Ovary (tissue), 9 donors: Measurements from ENCODE around the gene EPDR1. TPM values are rescaled to one million over a fixed set of nuclear protein-coding genes. Genes with fewer than 3 reads are reported as not detected.

Experiments used
- DNase-seq, 5 donors: peaks; one replicate each; pipeline ENCODE4 v3.0.0-alpha.2; 2019 to 2020
- H3K27ac ChIP-seq, 2 donors: fragments of 200-600 bp; one replicate each; pipeline versions ENCODE4 v1.5.1 to v1.8.0; 2019 to 2022
- H3K27me3 ChIP-seq: fragments of 200-600 bp; one replicate; pipeline ENCODE4 v1.8.0; 2022
- H3K36me3 ChIP-seq: fragments of 200-600 bp; sonication (generic); one replicate; pipeline ENCODE4 v1.5.1; 2019
- H3K4me1 ChIP-seq: one replicate; pipeline ENCODE4 v1.8.1; 2013; ENCODE audit warnings: mild to moderate bottlenecking, moderate library complexity; ENCODE audit not compliant: insufficient read depth
- H3K4me3 ChIP-seq: fragments of 200-600 bp; sonication (generic); one replicate; pipeline ENCODE4 v1.5.1; 2017
- H3K9me3 ChIP-seq, 2 donors: fragments of 200-600 bp in 1 of 2; sonication (generic) in 1 of 2; one replicate each; pipeline versions ENCODE4 v1.5.1 to v1.8.1; 2013 to 2019; ENCODE audit warnings: mild to moderate bottlenecking in 1 of 2, moderate library complexity in 1 of 2
- CTCF ChIP-seq, 3 donors: fragments of 450-650 bp in 2 of 3; fragments of 200-600 bp in 1 of 3; IDR thresholded peaks; one replicate each; pipeline versions ENCODE4 v1.5.1 to v1.8.0; 2016 to 2022; ENCODE audit warnings: antibody characterized with exemption in 3 of 3, mild to moderate bottlenecking in 1 of 3
- EP300 ChIP-seq: sonication (generic); formaldehyde crosslinking; IDR thresholded peaks from one replicate; pipeline ENCODE4 v1.6.1; 2017; ENCODE audit warnings: antibody characterized with exemption
- POLR2A ChIP-seq: fragments of 450-650 bp; IDR thresholded peaks from one replicate; pipeline ENCODE4 v1.6.1; 2017; ENCODE audit warnings: antibody characterized with exemption, mild to moderate bottlenecking, moderate library complexity
- WGBS, 3 donors: extraction: QIAGEN DNeasy Blood & Tissue Kit in 1 of 3; methylation state at CpG; one replicate each; pipeline versions ENCODE4 v1.1.5 to v1.1.7; 2013 to 2017; 5-methylcytosine and 5-hydroxymethylcytosine counted together
- intact Hi-C, 4 donors: fragments of 100-400 bp; cut with DNase I; formaldehyde crosslinking; loops; one replicate each; pipeline versions ENCODE4 v1.11.0 to v1.15.1; 2022 to 2023
- polyA plus RNA-seq, 2 donors: library from polyadenylated mRNA; stranded (reverse); fragments of 200-250 nt in 1 of 2; fragments of 350-450 nt in 1 of 2; fragmentation: Illumina TruSeq in 1 of 2; extraction: RNeasy Lipid Tissue Mini Kit (QIAGEN cat#74804) in 1 of 2; gene quantifications; one replicate each; pipeline ENCODE4 v1.2.3, GENCODE V29; 2013 to 2014
- total RNA-seq, 7 donors: library from RNA; depleted of rRNA in 2 of 7; stranded (reverse); fragments of >200 nt in 2 of 7; fragmentation: NEBNext Ultra II Directional in 3 of 7; extraction: Animal tissue kit (Norgen Biotek cat#: 25700) in 3 of 7; gene quantifications; one replicate each; pipeline versions ENCODE4 v1.1.0 to v1.2.4, GENCODE V29; 2016 to 2023
- donor health status: DM: no; HTN: no; CAD: no; lungs with moderate emphysema.
- donor health status: DM: no; HTN: no; CAD: no.
- donor health status: Bipolar disorder and iron deficiency.
- donor health status: DM: yes; HTN: yes; CAD: no.
- donor health status: DM: no; HTN: no; CAD: no.
- donor health status: DM: yes; HTN: yes; CAD: no.

The EPDR1 gene
- total and polyA plus RNA-seq, 9 donors, result 20.6 to 73.7 (median 35.7) TPM

- H3K27ac ChIP-seq, result no peak overlapping the region
- H3K36me3 ChIP-seq, result no peaks in the 10 kb centered on the region
- H3K4me3 ChIP-seq, result no peak overlapping the region
- intact Hi-C loops, result no loop called here
- no peaks in the 10 kb centered on the region for H3K4me1 ChIP-seq
- no peaks in the 10 kb centered on the region for H3K27me3 ChIP-seq
- 20 to 42% (median 31%) methylated on average over 2 of the region's 2 CpGs for WGBS, 3 donors
- TF ChIP-seq EP300, result no peak
- no peak for TF ChIP-seq POLR2A
- TF ChIP-seq CTCF (IDR thresholded peaks at IDR 0.05), result no peak
- no peak for DNase-seq
- H3K9me3 ChIP-seq, result no peaks in the 10 kb centered on the region
Observed at GRCh38 chr7:37960483-37960882, 40.0 kb downstream of the EPDR1 start.

GRCh38 chr7:37961251-37961650 is 40.8 kb downstream of the EPDR1 start:
- 46 to 53% (median 51%) methylated on average over 5 of the region's 5 CpGs for WGBS, 3 donors

GRCh38 chr7:37964196-37964595 is 43.8 kb downstream of the EPDR1 start:
- Histone ChIP-seq H3K9me3 (no peaks in the 10 kb centered on the region), H3K27ac (no peak overlapping the region), H3K36me3 (no peaks in the 10 kb centered on the region), H3K27me3 (no peaks in the 10 kb centered on the region), H3K4me3 (no peak overlapping the region), H3K4me1 (no peaks in the 10 kb centered on the region)
- 90 to 92% (median 91%) methylated on average over 5 of the region's 5 CpGs for WGBS, 3 donors
- intact Hi-C loops, result no loop called here
- DNase-seq, result no peak
- TF ChIP-seq EP300 (no peak), POLR2A (no peak), CTCF (IDR thresholded peaks at IDR 0.05) (no peak)

More at GRCh38 chr7:37961251-37961650, 40.8 kb downstream of the EPDR1 start:
- intact Hi-C loops, result no loop called here
- no peak for TF ChIP-seq CTCF (IDR thresholded peaks at IDR 0.05)
- Histone ChIP-seq H3K4me3 (no peak overlapping the region), H3K36me3 (no peaks in the 10 kb centered on the region), H3K27ac (no peak overlapping the region), H3K9me3 (no peaks in the 10 kb centered on the region), H3K27me3 (no peaks in the 10 kb centered on the region), H3K4me1 (no peaks in the 10 kb centered on the region)
- DNase-seq, result no peak

GRCh38 chr7:37970211-37970610 is 49.8 kb downstream of the EPDR1 start:
- Histone ChIP-seq H3K36me3 (no peaks in the 10 kb centered on the region), H3K27ac (no peak overlapping the region), H3K4me1 (peaks cover 2% of the 10 kb centered on the region), H3K27me3 (no peaks in the 10 kb centered on the region), H3K9me3 (no peaks in the 10 kb centered on the region), H3K4me3 (no peak overlapping the region)
- WGBS, 3 donors, result 67 to 88% (median 78%) methylated on average over 3 of the region's 3 CpGs
- intact Hi-C loops, result no loop called here
- TF ChIP-seq POLR2A (no peak), CTCF (IDR thresholded peaks at IDR 0.05) (no peak), EP300 (no peak)
- no peak for DNase-seq

- WGBS, 3 donors, result 81 to 89% (median 85%) methylated on average over 4 of the region's 4 CpGs
- Histone ChIP-seq H3K9me3 (no peaks in the 10 kb centered on the region), H3K36me3 (no peaks in the 10 kb centered on the region), H3K4me3 (no peak overlapping the region), H3K4me1 (peaks cover 2% of the 10 kb centered on the region), H3K27me3 (no peaks in the 10 kb centered on the region), H3K27ac (no peak overlapping the region)
- no peak for DNase-seq
- TF ChIP-seq EP300, result no peak
- intact Hi-C loops, result no loop called here
Observed at GRCh38 chr7:37971491-37971890, 51.1 kb downstream of the EPDR1 start.
